GM18951 (cell line): ENCODE data around the gene GOT1.

Source experiments
- POLR2A ChIP-seq: IDR thresholded peaks from 4 replicates; pipeline ENCODE4 v1.6.1; 2011; ENCODE audit warnings: mild to moderate bottlenecking; ENCODE audit not compliant: insufficient read length, insufficient read depth; ENCODE audit errors: extremely low read depth
- in situ Hi-C: fragments of 300-500 bp; cut with MboI; formaldehyde crosslinking; loops from one replicate; pipeline ENCODE4 v1.12.0; 2022; ENCODE audit warnings: low sequenced_read_pairs, mixed read lengths, inconsistent platforms; ENCODE audit not compliant: unreplicated experiment

GOT1 gene

GRCh38 chr10:99382176-99382575 lies 48.2 kb downstream of the GOT1 start:
- in situ Hi-C loops = no loop called here
- no peak for TF ChIP-seq POLR2A

GRCh38 chr10:99375426-99375825 lies 55.0 kb downstream of the GOT1 start:
- in situ Hi-C loops = no loop called here
- TF ChIP-seq POLR2A = no peak

GRCh38 chr10:99374972-99375371 lies 55.5 kb downstream of the GOT1 start:
- in situ Hi-C loops = no loop called here
- TF ChIP-seq POLR2A = no peak

GRCh38 chr10:99374526-99374925 lies 55.9 kb downstream of the GOT1 start:
- TF ChIP-seq POLR2A = no peak
- in situ Hi-C loops = no loop called here

GRCh38 chr10:99372546-99373271 lies 57.7 kb downstream of the GOT1 start:
- no peak for TF ChIP-seq POLR2A
- in situ Hi-C loops = no loop called here

GRCh38 chr10:99370993-99371392 lies 59.4 kb downstream of the GOT1 start:
- no peak for TF ChIP-seq POLR2A
- in situ Hi-C loops = no loop called here

GRCh38 chr10:99369551-99369950 lies 60.9 kb downstream of the GOT1 start:
- TF ChIP-seq POLR2A = no peak
- in situ Hi-C loops = no loop called here

- TF ChIP-seq POLR2A = no peak
- in situ Hi-C loops = no loop called here
Observed at GRCh38 chr10:99369126-99369525, 61.3 kb downstream of the GOT1 start.

- no peak for TF ChIP-seq POLR2A
- in situ Hi-C loops = no loop called here
Observed at GRCh38 chr10:99368646-99369045, 61.8 kb downstream of the GOT1 start.

GRCh38 chr10:99366666-99367065 lies 63.8 kb downstream of the GOT1 start:
- TF ChIP-seq POLR2A = no peak
- in situ Hi-C loops = no loop called here

GRCh38 chr10:99365736-99366135 lies 64.7 kb downstream of the GOT1 start:
- in situ Hi-C loops = no loop called here
- no peak for TF ChIP-seq POLR2A

GRCh38 chr10:99365311-99365710 lies 65.1 kb downstream of the GOT1 start:
- no peak for TF ChIP-seq POLR2A
- in situ Hi-C loops = no loop called here

- in situ Hi-C loops = no loop called here
- no peak for TF ChIP-seq POLR2A
Observed at GRCh38 chr10:99364125-99364524, 66.3 kb downstream of the GOT1 start.

GRCh38 chr10:99360934-99361333 lies 69.5 kb downstream of the GOT1 start:
- in situ Hi-C loops = no loop called here
- TF ChIP-seq POLR2A = no peak

- in situ Hi-C loops = no loop called here
- TF ChIP-seq POLR2A = no peak
Observed at GRCh38 chr10:99358101-99358500, 72.3 kb downstream of the GOT1 start.
